SH-SY5Y (cell line): ENCODE measurements around the gene CUEDC2.

Experiments
- GATA2 ChIP-seq: IDR thresholded peaks from 2 replicates; pipeline ENCODE4 v1.6.1; 2011; ENCODE audit warnings: mild to moderate bottlenecking, low read depth, low read length
- GATA3 ChIP-seq: IDR thresholded peaks from 2 replicates; pipeline ENCODE4 v1.6.1; 2011; ENCODE audit warnings: low read depth, mild to moderate bottlenecking, low read length, moderate library complexity

DNA sequence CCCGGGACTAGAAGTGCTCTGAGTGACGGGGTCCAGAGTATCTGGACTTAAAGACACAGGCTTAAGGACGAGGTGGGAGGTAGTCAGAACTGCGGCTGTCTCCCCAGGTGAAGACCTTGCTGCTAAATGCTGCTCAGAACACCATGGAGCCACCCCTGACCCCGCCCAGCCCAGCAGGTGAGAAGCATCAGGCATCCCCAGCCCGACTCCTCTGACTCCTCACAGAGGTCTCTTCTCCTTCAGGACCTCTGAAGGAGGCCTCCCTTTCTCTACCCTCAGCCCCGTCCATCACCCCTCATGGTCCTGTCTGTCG, 31.1 kb downstream of the CUEDC2 start:
- TF ChIP-seq GATA3 = no peak
- TF ChIP-seq GATA2 = no peak
